GM12801 (cell line): Measurements from ENCODE around the gene PSMB7.

Source experiments
- TF ChIP-seq, protein P1 (sequence below): IDR thresholded peaks from one replicate; pipeline ENCODE4 v1.5.1; 2011; ENCODE audit warnings: control low read depth; ENCODE audit not compliant: insufficient read length; ENCODE audit errors: extremely low read depth

The PSMB7 gene

DNA sequence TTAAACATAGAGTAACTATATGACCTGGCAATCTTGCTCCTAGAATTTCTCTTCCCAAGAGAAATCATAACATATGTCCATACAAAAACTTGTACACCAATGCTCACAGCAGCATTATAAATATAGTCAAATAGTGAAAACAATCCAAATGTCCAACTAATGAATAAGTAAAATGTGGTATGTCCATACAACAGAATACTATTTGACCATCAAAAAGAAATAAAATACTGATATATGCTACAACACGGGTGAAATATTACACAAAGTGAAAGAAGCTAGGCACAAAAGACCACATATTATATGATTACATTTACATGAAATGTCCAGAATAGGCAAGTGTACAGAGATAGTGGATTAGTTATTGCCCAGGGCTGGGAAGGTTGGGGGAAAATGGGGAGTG, 41.4 kb downstream of the PSMB7 start:
- TF ChIP-seq, protein P1, sequence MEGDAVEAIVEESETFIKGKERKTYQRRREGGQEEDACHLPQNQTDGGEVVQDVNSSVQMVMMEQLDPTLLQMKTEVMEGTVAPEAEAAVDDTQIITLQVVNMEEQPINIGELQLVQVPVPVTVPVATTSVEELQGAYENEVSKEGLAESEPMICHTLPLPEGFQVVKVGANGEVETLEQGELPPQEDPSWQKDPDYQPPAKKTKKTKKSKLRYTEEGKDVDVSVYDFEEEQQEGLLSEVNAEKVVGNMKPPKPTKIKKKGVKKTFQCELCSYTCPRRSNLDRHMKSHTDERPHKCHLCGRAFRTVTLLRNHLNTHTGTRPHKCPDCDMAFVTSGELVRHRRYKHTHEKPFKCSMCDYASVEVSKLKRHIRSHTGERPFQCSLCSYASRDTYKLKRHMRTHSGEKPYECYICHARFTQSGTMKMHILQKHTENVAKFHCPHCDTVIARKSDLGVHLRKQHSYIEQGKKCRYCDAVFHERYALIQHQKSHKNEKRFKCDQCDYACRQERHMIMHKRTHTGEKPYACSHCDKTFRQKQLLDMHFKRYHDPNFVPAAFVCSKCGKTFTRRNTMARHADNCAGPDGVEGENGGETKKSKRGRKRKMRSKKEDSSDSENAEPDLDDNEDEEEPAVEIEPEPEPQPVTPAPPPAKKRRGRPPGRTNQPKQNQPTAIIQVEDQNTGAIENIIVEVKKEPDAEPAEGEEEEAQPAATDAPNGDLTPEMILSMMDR: no peak

DNA sequence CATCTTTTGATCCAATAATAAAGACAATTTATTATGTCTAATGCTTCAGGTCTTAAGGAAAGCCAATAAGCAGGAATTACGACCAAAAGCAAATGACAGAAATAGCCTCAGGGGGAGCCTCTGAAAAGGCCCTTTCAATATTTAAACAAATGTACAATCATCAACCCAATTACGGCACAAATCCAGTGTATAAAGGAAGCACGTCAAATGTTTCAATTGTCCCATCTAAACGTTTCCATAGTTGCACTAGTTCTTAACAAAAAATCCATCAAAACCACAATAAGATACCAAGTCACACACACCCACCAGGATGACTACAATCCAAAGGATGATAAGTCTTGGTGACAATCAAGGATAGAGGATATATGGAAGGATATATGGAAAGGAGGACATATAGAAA, 41.9 kb downstream of the PSMB7 start:
- TF ChIP-seq, protein P1: no peak

DNA sequence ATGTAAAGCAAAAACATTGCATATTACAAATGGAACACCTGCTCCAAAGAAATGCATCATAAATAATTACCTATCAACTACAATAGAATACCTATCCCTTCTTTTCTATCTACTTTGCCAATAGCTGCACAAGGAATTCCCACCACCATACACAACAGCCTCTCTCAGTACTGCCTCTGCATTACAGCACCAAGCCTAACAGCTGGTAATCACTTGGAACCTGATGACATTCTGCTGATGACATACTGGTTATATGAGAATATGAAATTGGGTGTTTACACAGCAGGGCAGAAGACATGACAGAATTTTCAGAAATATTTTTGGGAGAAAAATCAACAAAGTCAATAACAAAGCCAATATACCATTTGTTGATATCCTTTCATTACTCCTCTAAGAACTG, 43.2 kb downstream of the PSMB7 start:
- TF ChIP-seq, protein P1: no peak

DNA sequence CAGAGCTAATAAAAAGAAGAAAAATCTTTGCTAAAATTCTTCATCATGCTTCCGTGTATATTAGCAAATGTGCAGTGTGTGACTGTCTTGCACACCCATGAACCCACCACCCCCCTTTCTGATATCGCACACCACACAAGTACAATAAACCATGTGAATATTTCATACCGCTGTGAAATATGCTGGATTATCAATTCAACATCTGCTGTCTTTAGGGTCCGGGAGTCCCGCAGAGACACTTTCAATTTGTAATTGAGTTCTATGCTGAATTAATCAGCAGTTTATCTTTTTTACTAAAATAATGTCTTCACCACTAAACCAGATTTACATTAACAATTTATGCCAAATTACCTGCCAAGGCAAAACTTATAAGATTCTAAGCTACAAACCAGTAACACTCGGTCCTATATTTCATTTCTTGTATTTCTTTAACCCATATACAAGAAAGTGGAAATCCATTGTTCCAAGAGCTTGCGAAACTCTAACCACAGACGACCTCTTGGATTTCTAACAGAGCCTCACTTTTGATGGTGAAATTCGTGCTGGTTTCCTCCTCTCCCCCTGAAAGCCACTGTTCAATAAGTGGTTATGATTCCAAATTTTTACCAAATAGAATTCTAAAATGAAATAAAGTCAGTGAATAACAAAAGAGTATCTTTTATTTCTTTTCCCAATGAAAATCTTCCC, 44.2 kb downstream of the PSMB7 start:
- TF ChIP-seq, protein P1: no peak

DNA sequence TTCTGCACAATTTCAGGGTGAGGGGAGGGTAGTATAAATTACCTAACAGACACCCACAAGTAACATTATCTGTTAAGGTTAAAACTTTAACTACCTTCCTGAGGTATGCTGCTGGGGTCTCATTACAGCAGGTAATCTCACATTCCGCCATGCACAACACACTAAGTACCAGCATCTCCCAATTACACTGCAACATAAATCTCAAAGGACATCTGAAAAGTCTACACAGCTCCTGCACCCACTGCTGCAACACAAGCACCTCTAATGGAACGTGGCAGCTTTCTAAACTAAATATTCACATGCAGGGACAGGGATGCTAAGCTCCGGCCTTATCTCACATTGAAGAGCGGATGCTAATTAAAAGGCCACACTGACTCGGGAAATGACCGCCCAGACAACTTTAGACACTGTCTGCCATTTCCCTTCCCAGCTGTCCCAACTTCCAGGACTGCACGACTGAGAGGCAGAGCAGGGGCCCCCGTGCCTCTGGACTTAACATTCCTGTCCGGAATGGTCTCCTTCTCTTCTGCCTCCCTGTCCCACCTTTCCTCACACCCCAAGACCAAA, 45.9 kb downstream of the PSMB7 start:
- TF ChIP-seq, protein P1: no peak

DNA sequence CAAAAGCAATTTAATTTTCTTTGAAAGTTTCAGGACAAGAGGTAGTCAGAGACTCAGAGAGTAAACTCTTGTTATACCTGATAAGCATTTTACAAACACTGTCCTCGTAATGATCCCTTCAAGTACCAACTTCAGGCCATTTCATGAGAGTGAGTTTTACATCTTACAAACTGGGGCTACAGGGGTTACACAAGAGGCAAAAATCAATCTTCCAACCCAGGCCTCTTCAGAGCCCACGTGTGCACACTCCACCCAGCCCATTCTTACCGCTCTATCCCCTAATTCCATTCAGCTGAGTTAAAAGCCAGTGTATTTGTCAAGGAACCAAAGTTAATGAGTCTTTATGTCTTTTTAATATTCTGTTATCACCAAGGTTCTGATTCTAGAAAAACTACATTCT, 46.5 kb downstream of the PSMB7 start:
- TF ChIP-seq, protein P1: no peak

DNA sequence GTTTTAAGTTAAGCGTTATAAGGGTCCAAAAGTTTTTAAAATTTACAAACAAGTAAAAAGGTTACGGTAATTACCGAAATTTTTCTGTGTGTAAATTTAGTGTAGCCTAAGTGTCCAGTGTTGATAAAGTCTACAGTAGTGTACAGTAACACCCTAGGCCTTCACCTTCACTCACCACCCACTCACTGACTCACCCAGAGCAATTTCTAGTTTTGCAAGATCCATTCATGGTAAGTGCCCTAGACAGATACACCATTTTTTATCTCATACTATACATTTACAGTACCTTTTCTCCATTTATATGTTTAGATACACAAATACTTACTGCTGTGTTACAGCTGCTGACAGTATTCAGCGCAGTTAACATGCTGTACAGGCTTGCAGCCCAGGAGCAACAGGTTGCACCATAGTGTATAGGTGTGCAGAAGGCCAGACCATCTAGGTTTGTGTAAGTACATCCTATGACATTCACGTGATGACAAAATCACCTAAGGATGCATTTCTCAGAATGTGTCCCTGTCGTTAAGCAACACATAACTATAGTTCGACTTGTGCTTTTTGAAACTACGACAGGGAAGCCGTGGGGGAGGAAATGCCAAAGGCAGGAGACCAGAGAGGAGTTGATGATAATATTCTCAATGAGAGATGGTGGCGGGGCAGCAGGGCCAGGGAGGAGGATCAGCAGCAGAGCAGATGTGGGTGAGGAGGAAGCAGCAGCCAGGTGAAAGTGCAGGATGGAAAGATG, 48.6 kb downstream of the PSMB7 start:
- TF ChIP-seq, protein P1: no peak
